ENCODE measurements around the gene SPINT3.

SPINT3 gene

DNA sequence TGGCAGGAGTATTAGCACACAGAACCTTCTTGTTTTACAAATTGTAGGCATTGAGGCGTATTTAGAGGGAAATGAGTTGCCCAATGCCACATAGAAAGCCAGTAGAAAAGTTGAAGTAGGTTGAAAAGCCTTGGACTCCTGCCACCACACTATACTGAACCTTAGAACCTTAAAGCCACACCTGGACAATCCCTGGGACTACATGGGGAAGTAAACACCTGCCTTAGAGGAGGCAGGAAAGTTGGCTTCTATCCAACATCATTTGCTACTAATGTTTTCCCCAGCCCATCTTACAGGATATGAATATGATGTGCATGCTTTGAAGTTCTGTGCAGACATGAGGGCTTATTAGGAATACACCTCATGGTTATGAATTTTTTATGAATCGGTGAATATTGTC lies 37.0 kb upstream of the SPINT3 start:
- peaks cover 9% of the 10 kb centered on the region for H3K27me3 ChIP-seq (ENCODE audit: insufficient read depth, low read length, poor library complexity)
- H3K4me3 ChIP-seq (ENCODE audit: low read depth in 1 of 2, low read length in 2 of 2), result no peak overlapping the region
- no peaks in the 10 kb centered on the region for H3K79me2 ChIP-seq (ENCODE audit: insufficient read depth, low read length)
- H3K4me1 ChIP-seq (ENCODE audit: insufficient read depth, low read length), result no peaks in the 10 kb centered on the region
- H3K9me3 ChIP-seq (ENCODE audit: insufficient read depth, low read length, severe bottlenecking), result no peaks in the 10 kb centered on the region
- ATAC-seq (ENCODE audit: insufficient read depth, low read depth) (no peak), DNase-seq (no peak)
- TF ChIP-seq, protein P1, sequence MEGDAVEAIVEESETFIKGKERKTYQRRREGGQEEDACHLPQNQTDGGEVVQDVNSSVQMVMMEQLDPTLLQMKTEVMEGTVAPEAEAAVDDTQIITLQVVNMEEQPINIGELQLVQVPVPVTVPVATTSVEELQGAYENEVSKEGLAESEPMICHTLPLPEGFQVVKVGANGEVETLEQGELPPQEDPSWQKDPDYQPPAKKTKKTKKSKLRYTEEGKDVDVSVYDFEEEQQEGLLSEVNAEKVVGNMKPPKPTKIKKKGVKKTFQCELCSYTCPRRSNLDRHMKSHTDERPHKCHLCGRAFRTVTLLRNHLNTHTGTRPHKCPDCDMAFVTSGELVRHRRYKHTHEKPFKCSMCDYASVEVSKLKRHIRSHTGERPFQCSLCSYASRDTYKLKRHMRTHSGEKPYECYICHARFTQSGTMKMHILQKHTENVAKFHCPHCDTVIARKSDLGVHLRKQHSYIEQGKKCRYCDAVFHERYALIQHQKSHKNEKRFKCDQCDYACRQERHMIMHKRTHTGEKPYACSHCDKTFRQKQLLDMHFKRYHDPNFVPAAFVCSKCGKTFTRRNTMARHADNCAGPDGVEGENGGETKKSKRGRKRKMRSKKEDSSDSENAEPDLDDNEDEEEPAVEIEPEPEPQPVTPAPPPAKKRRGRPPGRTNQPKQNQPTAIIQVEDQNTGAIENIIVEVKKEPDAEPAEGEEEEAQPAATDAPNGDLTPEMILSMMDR (IDR thresholded peaks at IDR 0.05; ENCODE audit: borderline replicate concordance, extremely low read depth, low read length, poor library complexity, severe bottlenecking), result no peak
- TF ChIP-seq EZH2 (IDR thresholded peaks at IDR 0.05; ENCODE audit: borderline replicate concordance, low read depth, low read length, severe bottlenecking), result no peak
- no peak overlapping the region for H2AFZ ChIP-seq (ENCODE audit: low read depth, low read length)
- no peak overlapping the region for H3K27ac ChIP-seq (ENCODE audit: low read length)
- H3K9ac ChIP-seq (ENCODE audit: low read depth, low read length), result no peak overlapping the region
- no peaks in the 10 kb centered on the region for H3K36me3 ChIP-seq (ENCODE audit: insufficient read depth, low read length)
- no peak overlapping the region for H3K4me2 ChIP-seq (ENCODE audit: insufficient read depth, low read length)
- H4K20me1 ChIP-seq (ENCODE audit: insufficient read depth, low read length), result no peaks in the 10 kb centered on the region

DNA sequence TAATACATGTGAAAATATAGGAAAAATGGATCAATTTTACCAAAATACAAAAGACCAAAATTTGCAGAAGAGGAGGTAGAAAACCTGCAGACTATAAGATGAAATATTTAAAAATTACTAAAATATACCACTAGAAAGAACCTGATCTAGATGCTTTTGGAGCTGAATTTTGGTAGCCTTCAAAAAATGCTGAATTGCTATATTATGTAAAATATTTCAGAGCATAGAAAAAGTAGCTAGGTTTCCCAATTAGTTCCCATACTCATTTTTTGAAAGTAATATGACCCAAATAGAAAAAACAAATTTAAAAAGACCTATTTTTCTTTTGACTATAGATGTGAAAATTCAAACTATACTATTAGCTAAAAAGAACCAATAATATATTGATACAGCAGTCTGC lies 35.3 kb upstream of the SPINT3 start:
- no peak overlapping the region for H3K9ac ChIP-seq (ENCODE audit: low read depth, low read length)
- H3K9me3 ChIP-seq (ENCODE audit: insufficient read depth, low read length, severe bottlenecking), result no peaks in the 10 kb centered on the region
- no peak overlapping the region for H3K4me3 ChIP-seq (ENCODE audit: low read depth in 1 of 2, low read length in 2 of 2)
- no peaks in the 10 kb centered on the region for H3K4me1 ChIP-seq (ENCODE audit: insufficient read depth, low read length)
- no peak overlapping the region for H3K4me2 ChIP-seq (ENCODE audit: insufficient read depth, low read length)
- TF ChIP-seq, protein P1 (IDR thresholded peaks at IDR 0.05; ENCODE audit: borderline replicate concordance, extremely low read depth, low read length, poor library complexity, severe bottlenecking), result no peak
- no peak for TF ChIP-seq EZH2 (IDR thresholded peaks at IDR 0.05; ENCODE audit: borderline replicate concordance, low read depth, low read length, severe bottlenecking)
- no peaks in the 10 kb centered on the region for H4K20me1 ChIP-seq (ENCODE audit: insufficient read depth, low read length)
- peaks cover 21% of the 10 kb centered on the region for H3K27me3 ChIP-seq (ENCODE audit: insufficient read depth, low read length, poor library complexity)
- H3K27ac ChIP-seq (ENCODE audit: low read length), result no peak overlapping the region
- ATAC-seq (ENCODE audit: insufficient read depth, low read depth), result no peak
- no peaks in the 10 kb centered on the region for H3K79me2 ChIP-seq (ENCODE audit: insufficient read depth, low read length)
- H2AFZ ChIP-seq (ENCODE audit: low read depth, low read length), result no peak overlapping the region
- DNase-seq, result no peak
- no peaks in the 10 kb centered on the region for H3K36me3 ChIP-seq (ENCODE audit: insufficient read depth, low read length)

DNA sequence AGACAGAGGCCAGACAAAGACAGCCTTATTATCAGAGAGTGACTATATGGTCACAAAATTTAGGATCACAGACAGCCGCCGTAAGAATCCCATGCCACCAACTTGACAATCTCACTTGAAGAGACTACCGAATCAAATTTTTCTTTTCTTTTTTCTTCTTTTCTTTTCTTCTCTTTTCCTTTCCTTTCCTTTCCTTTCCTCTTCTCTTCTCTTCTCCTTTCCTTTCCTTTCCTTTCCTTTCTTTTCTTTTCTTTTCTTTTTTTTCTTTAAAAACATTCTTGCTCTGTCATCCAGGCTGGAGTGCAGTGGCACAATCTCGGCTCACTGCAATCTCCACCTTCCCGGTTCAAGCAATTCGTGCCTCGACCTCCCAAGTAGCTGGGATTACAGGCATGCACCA lies 33.0 kb upstream of the SPINT3 start:
- H3K79me2 ChIP-seq (ENCODE audit: insufficient read depth, low read length), result no peaks in the 10 kb centered on the region
- H3K27me3 ChIP-seq (ENCODE audit: insufficient read depth, low read length, poor library complexity), result peaks cover 25% of the 10 kb centered on the region
- H3K9ac ChIP-seq (ENCODE audit: low read depth, low read length), result no peak overlapping the region
- H3K4me2 ChIP-seq (ENCODE audit: insufficient read depth, low read length), result no peak overlapping the region
- H3K36me3 ChIP-seq (ENCODE audit: insufficient read depth, low read length), result no peaks in the 10 kb centered on the region
- DNase-seq, result no peak
- no peak for ATAC-seq (ENCODE audit: insufficient read depth, low read depth)
- no peak overlapping the region for H2AFZ ChIP-seq (ENCODE audit: low read depth, low read length)
- H3K4me3 ChIP-seq (ENCODE audit: low read depth in 1 of 2, low read length in 2 of 2), result no peak overlapping the region
- no peak for TF ChIP-seq EZH2 (IDR thresholded peaks at IDR 0.05; ENCODE audit: borderline replicate concordance, low read depth, low read length, severe bottlenecking)
- TF ChIP-seq, protein P1 (IDR thresholded peaks at IDR 0.05; ENCODE audit: borderline replicate concordance, extremely low read depth, low read length, poor library complexity, severe bottlenecking), result no peak
- no peaks in the 10 kb centered on the region for H4K20me1 ChIP-seq (ENCODE audit: insufficient read depth, low read length)
- no peaks in the 10 kb centered on the region for H3K9me3 ChIP-seq (ENCODE audit: insufficient read depth, low read length, severe bottlenecking)
- H3K4me1 ChIP-seq (ENCODE audit: insufficient read depth, low read length), result no peaks in the 10 kb centered on the region
- no peak overlapping the region for H3K27ac ChIP-seq (ENCODE audit: low read length)

DNA sequence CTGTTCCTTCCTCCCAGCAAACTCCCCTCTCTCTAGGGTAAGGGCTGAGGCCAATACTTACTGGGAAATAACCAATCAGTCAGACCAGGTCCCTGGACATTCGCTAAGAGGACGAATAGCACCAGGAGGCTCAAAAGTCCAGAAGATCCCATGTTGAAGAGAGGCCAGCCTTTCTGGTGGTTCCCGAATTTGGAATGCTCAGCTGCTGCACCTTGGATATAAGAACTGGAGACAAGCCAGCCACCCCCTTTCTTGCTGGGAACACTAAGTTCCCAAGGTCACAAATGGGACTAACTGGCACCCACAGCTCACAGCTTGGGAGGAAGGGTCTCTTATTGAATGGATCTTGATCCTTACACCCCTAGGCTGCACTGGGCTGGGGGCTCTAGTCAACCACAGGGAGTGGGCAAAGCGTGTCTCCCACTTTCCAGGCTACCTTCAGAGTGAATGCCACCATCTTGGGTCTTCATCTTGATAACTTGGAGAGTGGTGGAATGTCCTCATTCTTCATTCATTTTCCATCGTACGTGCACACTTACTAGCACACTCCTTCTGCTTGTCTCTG lies 31.9 kb upstream of the SPINT3 start, which contains the start of gene EPPIN:
Gene EPPIN (minus strand): TSS at position 196 of the 565 bp plus-strand sequence. CDS start 44 bp downstream, at position 152.
- no peak for TF ChIP-seq EZH2 (IDR thresholded peaks at IDR 0.05; ENCODE audit: borderline replicate concordance, low read depth, low read length, severe bottlenecking)
- TF ChIP-seq, protein P1 (IDR thresholded peaks at IDR 0.05; ENCODE audit: borderline replicate concordance, extremely low read depth, low read length, poor library complexity, severe bottlenecking), result no peak
- H3K27me3 ChIP-seq (ENCODE audit: insufficient read depth, low read length, poor library complexity), result peaks cover 25% of the 10 kb centered on the region
- no peak for ATAC-seq (ENCODE audit: insufficient read depth, low read depth)
- H4K20me1 ChIP-seq (ENCODE audit: insufficient read depth, low read length), result no peaks in the 10 kb centered on the region
- no peaks in the 10 kb centered on the region for H3K79me2 ChIP-seq (ENCODE audit: insufficient read depth, low read length)
- no peaks in the 10 kb centered on the region for H3K36me3 ChIP-seq (ENCODE audit: insufficient read depth, low read length)
- H3K4me2 ChIP-seq (ENCODE audit: insufficient read depth, low read length), result no peak within 1 kb of the TSS
- no peak within 1 kb of the TSS for H3K9ac ChIP-seq (ENCODE audit: low read depth, low read length)
- no peaks in the 10 kb centered on the region for H3K9me3 ChIP-seq (ENCODE audit: insufficient read depth, low read length, severe bottlenecking)
- no peaks in the 10 kb centered on the region for H3K4me1 ChIP-seq (ENCODE audit: insufficient read depth, low read length)
- H3K4me3 ChIP-seq (ENCODE audit: low read depth in 1 of 2, low read length in 2 of 2), result no peak within 1 kb of the TSS
- no peak within 1 kb of the TSS for H2AFZ ChIP-seq (ENCODE audit: low read depth, low read length)
- no peak within 1 kb of the TSS for H3K27ac ChIP-seq (ENCODE audit: low read length)
- DNase-seq, result no peak

Data from DND-41 (cell line).